NCI-H2029 (cell line): ENCODE measurements around the gene TRIP10.
"Not testable (repeated sequence)": the region's sequence is repeated elsewhere in the genome, so short reads cannot be mapped to it uniquely, and the experiment has no call there.

Experiments used
- DNase-seq: peaks from one replicate; lab custom pipeline; 2025; lab: John Stamatoyannopoulos, UW

Gene TRIP10

DNA sequence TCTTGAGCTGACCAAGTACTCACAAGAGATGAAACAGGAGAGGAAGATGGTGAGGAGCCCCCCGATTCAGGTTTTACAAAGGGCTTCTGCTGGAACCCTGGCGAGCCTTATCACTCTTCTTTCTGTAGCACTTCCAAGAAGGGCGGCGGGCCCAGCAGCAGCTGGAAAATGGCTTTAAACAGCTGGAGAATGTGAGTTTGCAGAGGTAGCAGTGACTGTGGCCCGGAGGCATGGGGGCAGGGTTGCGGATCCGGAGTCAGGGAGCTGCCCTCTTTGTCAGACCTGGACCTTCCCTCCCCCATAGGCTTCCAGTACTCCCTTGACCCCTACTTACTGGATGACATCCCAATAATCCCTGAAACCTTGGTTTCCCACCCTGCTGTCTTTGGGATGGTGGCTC, 3.6 kb downstream of the TRIP10 start:
- DNase-seq = no peak

DNA sequence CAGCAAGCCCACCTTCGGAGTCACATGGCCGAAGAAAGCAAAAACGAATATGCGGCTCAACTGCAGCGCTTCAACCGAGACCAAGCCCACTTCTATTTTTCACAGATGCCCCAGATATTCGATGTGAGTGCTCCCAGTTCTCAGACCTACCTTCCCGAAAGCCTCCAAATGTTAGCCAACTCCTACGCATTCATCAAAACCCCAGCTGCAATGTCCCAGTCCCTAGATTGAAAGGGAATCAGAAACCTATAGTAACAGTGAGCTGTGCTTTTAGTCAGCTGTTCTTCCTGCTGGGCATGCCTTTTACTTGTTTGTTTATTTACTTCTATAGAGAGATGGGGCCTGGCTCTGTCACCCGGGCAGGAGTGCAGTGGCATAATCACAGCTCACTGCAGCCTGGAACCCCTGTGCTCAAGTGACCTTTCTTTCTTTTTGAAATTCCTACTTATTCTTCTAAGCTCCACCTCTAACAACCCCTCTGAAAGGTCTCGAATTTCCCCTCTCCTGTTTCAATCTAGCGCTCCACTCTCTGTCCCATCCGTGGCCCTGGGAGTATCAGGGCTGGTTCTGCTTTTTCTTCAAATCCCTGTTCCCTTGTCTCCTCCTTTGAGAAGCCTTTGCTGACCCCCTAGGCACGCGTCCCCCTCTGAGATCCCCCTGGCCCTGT, 4.4 kb downstream of the TRIP10 start:
- DNase-seq = no peak

DNA sequence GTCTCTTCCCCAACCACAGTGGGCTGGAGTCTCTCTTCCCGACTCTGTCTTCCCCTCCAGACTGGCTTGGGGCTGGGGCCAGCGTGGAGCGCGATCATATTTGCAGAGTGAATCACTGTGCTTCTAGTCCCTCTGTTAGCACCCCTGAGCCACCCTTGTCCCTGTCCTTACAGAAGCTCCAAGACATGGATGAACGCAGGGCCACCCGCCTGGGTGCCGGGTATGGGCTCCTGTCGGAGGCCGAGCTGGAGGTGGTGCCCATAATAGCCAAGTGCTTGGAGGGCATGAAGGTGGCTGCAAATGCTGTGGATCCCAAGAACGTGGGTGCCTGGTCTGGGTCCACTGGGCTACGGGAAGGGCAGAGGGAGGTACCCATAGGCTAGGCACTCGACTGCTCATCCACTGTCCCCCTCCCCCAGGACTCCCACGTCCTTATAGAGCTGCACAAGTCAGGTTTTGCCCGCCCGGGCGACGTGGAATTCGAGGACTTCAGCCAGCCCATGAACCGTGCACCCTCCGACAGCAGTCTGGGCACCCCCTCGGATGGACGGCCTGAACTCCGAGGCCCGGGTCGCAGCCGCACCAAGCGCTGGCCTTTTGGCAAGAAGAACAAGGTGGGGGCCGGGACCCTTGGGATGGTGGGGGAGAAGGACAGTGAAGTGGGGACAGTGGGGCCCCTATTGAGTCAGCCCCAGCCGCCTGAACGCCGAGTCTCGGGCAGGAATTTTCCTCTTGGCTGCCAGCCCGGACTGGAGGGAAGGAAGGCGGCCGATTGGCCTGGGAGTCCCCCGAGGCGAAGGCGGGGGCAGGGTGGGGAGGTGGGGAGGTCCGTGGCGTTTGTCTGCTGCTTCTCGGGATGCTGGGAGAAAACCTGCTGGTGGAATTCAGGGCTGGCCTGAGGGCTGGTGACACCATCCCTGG, 5.2 kb downstream of the TRIP10 start:
- peak; percentile 27 for DNase-seq

DNA sequence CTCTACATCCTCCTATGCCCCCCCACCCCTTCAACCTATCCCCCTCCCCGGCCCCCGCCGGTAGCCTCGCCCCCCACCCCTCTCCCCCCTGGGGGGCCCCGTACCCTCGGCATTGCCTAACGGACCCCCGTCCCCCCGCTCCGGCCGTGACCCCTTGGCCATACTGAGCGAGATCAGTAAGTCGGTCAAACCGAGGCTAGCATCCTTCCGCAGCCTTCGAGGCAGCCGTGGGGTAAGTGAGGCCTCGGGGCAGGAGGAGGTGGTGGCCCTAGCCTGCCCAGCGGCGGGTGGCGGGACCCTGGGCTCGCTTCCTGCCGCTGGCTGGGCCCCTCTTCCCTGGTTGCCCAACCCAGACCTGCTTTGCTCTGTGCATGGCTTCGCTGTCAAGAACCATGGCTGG, 6.5 kb downstream of the TRIP10 start:
- no peak for DNase-seq

DNA sequence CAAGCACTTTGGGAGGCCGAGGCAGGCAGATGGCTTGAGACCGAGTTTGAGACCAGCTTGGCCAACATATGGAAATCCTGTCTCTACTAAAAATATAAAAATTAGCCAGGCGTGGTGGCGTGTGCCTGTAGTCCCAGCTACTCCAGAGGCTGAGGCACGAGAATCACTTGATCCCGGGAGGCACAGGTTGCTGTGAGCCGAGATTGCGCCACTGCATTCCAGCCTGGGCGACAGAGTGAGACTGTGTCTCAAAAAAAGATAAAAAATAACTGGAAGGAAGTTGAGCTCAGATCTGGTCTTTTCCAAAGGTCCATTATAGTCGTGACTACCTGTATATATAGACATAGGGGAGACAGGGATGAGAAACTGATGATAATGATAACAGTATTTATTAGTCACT, 9.1 kb downstream of the TRIP10 start:
- not testable (repeated sequence) for DNase-seq

DNA sequence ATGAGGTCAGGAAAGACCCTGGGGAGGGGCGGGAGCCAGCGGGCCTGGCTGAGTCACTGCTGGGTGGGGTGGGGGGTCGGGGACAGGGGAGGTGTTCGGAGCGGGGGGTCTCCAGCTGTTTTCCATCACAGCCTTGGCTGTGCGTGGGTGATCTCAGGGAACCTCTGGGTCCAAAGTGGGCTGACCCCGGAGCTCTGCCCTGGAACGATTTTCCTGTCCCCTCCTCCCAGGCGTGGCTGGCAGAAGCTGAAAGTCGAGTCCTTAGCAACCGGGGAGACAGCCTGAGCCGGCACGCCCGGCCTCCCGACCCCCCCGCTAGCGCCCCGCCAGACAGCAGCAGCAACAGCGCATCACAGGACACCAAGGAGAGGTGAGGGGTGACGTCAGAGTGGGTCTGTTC, 10.6 kb downstream of the TRIP10 start:
- no peak for DNase-seq

DNA sequence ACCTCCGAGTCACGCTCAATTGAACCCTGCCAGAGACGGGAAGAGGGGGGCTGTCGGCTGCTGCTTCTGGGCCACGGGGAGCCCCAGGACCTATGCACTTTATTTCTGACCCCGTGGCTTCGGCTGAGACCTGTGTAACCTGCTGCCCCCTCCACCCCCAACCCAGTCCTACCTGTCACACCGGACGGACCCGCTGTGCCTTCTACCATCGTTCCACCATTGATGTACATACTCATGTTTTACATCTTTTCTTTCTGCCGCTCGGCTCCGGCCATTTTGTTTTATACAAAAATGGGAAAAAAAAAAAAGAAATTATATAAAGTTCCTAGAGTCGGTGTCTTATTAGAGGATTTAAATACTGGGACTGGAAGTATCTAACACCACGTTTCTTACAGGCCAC, 11.7 kb downstream of the TRIP10 start:
- DNase-seq = no peak

DNA sequence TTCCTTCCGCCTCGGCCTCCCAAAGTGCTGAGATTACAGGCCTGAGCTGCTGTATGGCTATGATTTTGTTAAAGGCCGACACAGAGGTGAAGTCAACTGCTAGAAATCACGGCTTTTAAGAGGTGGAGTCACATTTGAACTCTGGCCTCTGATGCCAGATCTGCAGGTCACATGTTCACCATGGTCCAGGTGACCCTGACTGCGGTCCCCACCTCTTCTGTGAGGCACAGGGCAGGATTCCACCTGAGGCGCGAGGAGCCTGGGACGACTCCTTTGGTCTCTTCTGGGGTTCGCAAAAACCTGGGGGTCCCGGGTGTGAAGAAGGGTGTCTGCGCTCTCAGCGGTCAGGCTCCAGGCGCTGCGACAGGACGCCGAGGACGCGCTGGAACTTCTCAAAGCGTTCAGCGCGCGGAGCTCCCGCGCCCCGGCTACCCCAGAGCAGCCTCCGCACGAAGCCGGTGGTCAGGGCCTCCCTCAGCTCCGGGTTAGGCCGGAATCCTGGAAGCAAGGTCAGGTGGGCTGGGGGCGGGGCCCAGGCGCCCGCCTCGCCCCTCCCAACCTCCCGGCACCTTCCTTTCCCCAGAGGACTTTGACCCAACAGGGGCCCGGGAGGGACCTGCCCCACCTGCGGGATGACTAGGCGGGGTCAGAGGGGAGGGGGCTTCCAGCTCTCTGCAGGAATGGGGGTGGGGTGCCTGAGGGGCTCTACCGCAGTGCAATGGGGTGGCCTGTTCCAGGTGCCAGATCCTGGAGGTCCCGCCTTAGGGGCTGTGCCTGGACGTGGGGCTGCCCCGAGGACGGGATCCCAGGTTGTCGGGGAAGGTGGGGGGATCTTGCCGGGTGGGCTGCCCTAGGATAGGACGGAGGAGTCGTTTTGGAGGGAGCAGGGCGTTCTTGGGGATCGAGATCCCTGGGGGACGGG, 13.0 kb downstream of the TRIP10 start:
- DNase-seq = no peak

DNA sequence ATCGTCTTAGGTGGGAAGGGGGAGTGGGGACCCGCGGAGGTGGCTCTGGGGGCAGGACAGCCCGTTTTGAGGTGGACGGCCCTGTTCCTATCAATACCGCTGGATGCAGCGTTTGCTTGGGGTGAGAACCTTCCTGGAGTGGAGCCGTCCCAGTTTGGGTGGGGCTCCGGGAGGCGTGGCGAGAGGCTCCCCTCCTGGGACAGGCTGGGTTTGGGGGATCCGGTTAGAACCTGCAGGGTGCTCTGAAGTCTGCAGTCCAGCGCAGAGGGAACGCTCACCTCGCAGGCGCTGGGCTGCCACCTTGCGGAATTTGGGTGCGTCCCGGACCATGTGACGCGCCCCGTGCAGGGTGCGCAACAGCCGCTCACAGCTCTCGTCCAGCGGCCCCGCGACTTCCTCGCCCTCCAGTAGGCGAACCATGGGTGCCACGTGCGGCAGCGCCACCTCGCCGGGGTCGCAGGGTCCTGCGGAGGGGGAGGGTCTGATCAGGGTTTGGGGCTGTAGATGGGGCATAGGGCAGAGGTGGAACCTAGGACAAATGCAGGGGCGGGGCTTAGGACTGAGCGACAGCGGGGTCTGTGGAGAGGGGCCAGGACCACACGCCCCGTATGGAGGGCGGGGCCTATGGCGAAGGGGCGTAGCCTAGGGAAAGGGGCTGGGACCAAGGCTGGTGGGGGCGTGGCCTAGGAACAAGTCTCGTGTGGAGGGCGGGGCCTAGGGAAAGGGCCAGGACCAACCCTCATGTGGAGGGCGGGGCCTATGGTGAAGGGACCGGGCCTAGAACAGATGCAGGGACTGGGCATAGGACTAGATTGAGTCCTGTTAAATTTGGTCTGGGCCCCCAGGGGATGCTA, 13.9 kb downstream of the TRIP10 start:
- DNase-seq = no peak

DNA sequence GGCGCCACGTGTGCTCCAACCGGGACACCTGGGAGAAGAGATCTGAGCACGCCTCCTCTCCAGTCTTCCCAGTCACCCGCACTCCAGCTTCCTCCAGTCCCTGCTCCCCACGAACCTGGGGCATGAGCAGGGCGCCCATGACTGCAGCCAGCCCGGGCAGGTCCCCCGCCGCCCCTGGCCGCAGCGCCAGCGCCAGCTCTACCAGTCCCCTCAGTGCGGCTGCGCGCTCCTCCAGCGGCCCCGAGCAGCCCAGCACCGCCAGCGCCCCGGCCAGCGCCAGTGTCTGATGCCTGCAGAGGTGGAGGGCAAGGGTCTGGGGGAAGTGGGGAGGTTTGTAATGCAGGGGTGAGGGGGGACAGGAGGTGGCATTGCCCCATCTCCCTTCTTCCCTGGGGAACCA, 14.7 kb downstream of the TRIP10 start:
- no peak for DNase-seq

DNA sequence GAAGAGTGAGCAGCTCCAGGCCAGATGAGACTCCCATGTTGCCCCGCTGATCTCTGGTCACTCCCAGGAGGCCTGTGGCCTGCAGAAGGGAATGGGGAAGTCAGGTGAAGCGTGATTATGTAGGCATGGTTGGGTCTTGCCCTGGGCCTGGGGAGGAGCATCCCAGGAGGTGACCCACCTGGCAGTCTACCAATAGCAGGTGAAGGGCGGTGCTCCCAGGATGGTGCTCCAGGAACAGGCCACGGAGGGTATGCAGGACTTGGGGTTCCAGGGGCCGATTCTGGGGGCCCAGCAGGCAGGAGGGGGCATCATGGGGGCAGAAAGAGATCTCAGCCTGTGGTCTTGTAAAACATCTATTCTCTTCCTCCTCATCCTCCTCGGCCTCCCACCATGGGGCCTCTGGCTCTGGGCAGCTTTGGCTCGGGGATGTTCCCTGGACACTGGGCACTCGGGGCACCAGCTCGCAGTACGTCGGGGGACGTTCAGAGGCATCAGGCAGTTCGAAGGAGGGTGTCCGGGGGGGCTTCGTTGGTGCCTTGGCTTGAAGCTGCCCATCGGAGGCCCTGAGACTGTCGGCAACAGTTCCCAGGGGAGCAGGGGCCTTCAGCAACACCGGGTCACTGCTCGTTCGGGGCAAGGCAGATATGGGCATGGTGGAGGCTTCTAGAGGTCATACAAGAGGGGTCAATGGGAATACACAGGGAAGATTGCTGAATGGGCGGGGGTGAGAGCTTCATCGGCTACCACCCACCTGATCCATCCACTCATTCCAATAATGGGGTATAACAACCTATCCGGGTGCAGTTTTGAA, 15.4 kb downstream of the TRIP10 start:
- no peak for DNase-seq

DNA sequence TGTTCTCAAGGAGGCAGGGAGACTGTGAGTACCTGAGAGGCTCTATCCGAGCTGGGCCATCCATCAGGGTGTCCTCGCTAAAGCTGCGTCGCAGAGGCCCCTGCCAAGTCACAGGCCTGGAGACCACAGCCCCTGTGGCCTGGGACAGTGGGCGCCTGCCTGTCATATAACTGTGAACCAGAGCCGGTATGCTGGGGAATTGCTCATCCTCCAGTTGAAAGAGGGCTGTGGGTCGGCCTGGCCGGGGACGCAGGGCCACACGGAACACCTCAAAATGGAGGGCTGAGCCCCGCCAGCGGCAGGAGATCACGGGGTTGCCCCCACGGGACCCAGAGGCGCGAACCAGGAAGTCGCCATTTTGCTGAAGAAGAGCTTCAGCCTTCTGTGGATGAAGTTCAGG, 21.1 kb downstream of the TRIP10 start:
- no peak for DNase-seq

DNA sequence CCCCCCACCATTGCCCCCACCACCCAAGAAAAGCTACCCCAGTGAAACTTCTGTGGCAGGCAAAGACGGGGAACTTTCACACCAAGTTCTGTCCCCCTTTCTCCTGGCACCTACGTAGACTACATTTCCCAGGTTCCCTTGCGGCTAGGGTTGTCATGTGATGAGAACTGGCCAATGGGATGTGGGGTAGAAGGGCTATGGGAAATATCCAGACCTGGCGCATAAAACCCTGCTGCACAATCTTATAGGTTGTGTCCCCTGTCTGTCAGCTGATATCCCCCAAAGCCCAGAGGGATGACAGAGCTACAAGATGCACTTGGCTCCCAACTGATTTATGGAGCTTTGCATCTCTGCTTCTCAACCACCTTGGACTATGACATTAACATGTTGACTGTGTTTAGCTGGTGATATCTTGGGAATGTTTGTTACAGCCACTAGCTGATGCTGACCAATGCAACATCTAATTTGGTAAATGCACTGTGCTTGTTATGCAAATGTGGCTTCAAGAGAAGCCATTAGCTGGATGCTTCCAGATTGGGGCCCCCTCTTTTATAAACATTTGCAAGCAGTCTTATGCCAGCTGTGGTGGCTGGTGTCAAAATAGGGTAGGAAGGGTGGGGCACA, 21.7 kb downstream of the TRIP10 start:
- no peak for DNase-seq

DNA sequence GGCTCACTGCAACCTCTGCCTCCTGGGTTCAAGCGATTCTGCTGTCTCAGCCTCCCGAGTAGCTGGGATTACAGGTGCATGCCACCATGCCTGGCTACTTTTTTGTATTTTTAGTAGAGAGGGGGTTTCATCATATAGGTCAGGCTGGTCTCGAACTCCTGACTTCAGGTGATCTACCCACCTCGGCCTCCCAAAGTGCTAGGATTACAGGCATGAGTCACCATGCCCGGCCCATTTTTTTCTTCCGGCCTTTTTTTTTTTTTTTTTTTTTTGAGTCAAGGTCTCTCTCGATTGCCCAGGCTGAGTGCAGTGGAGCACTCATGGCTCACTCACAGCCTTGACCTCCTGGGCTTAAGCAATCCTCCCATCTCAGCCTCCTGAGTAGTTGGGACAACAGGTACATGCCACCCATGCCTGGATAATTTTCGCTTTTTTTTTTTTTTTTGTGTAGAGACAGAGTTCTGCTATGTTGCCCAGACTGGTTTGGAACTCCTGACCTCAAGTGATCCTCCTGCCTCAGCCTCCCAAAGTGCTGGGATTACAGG, 22.8 kb downstream of the TRIP10 start:
- DNase-seq = not testable (repeated sequence)

DNA sequence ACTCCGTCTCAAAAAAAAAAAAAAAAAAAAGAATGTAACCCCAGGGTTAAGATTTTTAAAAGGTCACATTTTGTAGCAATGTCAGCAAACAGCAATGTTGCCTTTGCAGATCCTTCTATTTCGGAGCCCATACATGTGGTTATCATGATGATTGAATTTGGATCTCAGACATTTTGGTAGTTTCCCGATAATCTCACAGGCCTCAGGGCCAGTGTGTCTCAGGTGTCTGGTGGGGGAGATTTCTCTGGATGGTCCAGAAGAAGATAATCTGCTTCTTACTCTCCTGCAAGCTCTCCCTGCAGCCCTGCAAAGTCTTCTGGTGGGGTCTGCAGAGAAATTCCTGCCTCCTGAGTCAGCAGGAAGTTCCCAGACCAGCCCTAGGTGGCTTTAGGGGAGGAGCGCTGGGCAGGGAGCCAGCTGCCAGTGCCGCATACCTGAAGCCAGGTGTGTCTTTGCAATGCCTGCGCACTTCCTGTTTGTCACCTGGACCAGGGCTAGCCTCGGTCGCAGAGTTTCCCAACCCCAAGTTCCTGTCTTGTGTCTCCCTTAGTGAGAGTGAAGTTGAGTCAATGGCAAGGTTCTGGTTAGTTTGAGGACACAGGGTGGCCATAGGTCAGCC, 26.4 kb downstream of the TRIP10 start:
- peak; percentile 89 for DNase-seq

DNA sequence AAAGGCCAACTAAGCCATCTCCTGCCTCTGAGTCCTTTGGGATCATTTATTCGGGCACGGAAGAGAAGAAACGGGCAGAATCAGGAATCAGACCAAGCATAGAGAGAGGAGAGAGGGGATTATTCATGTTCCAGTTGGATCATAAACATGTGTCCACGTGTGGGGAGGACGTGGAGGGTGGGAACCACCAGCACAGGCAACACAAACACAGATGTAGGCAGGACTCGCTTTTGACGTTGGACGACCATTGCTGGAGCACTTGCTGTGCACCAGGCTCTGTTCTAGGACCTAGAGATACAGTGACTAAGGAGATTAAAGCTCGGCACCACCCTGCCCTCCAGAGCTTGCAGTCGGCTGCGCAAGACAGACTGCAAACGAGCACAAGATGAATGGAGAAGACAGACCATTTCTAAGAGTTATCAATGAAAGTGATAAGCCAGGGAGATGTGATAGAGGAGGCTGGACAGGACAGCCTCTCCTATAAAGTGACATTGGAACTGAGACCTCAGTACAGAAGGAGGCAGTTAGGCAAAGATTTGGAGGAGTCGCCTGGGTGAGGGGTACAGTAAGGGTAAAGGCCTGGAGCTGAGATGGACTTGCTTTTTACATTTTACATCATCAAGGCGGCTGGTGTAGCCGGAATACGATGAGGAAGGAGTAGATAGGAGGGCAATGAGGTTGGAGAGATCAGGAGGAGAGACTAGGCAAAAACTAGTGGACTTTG, 27.0 kb downstream of the TRIP10 start:
- no peak for DNase-seq

DNA sequence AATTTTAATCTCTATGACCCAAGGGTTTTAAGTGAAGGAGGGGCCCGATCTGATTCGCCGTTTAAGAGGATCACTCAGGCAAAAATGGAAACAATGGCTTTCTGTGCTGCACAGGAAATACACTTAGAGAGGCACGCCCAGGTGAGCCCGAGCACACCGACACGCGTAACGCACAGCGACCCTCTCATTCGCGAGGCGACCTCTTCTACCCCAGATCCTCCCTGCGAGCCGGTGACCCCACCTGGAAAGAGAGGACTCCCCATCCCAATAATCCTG, 27.5 kb downstream of the TRIP10 start:
- peak; percentile 45 for DNase-seq

DNA sequence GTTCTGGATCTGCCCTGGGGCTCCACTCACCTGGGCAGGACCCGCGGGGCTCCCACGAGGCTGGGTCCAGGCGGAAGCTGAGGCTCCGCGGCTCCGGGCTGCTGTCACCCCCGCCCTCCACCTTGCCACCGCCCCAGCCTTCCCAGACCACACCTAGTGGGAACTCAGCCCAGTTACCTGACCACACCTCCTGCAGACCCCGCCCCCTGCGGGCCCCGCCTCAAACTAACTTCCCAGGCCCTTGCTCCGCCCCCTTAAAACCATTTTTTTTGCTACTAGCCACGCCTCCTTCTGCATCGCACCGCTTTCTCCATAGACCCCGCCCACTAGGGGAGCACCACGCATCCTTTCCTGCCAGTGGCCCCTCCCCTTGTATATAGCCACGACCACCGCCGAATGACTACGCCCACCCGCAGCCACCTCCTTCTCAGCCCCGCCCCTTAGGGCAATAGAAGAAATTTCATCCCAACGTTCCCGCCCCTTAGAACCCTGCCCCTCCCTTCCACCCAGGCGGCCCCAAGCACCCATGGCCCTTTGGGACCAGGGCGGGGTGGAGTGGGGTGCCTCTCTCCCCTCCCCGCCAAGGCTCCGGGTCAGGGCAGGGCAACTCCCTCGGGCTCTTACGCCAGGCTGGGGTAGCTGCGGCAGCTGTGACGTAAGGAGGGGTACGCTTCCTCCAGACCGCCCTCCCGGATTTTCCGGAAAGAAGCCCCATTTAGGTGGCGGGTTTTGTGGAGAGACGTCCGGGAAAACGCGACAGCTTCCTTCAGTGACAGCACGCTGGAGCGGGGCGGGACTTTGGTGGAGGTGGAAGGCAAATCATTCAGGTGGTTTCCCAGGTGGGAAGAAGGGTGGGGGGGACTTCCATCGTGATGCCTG, 28.1 kb downstream of the TRIP10 start, which contains the start of gene SH2D3A:
SH2D3A (minus strand) TSS at position 79 of the 879 bp plus-strand sequence. CDS start 3,687 bp downstream, outside the sequence.
- peak; percentile 88 for DNase-seq
